CD14-positive monocyte (primary cell): Measurements from ENCODE around the gene SUCNR1. TPM values are rescaled to one million over a fixed set of nuclear protein-coding genes. Genes with fewer than 3 reads are reported as not detected.

Source experiments
- DNase-seq, 3 donors: peaks; one replicate each; pipeline ENCODE4 v3.0.0-alpha.2; 2011 to 2022
- H2AFZ ChIP-seq: 2 replicates; pipeline ENCODE4 v1.6.0; 2012; ENCODE audit warnings: mild to moderate bottlenecking, low read depth, low read length, inconsistent platforms; ENCODE audit not compliant: insufficient read depth, poor library complexity, severe bottlenecking
- H3K27ac ChIP-seq, 2 donors: 1 replicate in 1 of 2; 2 replicates in 1 of 2; pipeline ENCODE4 v1.5.1; 2012 to 2013; ENCODE audit warnings: low read length in 2 of 2, control low read depth in 1 of 2, inconsistent platforms in 1 of 2, low read depth in 1 of 2, mild to moderate bottlenecking in 1 of 2
- H3K27me3 ChIP-seq, 2 donors: one replicate each; pipeline versions ENCODE4 v1.6.0 to v1.6.1; 2011 to 2013; ENCODE audit warnings: low read length in 2 of 2; ENCODE audit not compliant: control insufficient read depth in 2 of 2, insufficient read depth in 2 of 2
- H3K36me3 ChIP-seq, 2 donors: replicated peaks in 1 of 2; 1 replicate in 1 of 2; 2 replicates in 1 of 2; pipeline versions ENCODE4 v1.5.1 to v1.6.1; 2012 to 2013; ENCODE audit warnings: low read length in 2 of 2, control low read depth in 1 of 2, inconsistent platforms in 1 of 2, mild to moderate bottlenecking in 1 of 2; ENCODE audit not compliant: insufficient read depth in 2 of 2, control insufficient read depth in 1 of 2
- H3K4me1 ChIP-seq, 2 donors: 1 replicate in 1 of 2; 2 replicates in 1 of 2; pipeline versions ENCODE4 v1.5.1 to v1.6.1; 2012 to 2013; ENCODE audit warnings: low read length in 2 of 2, control low read depth in 1 of 2, inconsistent platforms in 1 of 2, mild to moderate bottlenecking in 1 of 2, moderate library complexity in 1 of 2; ENCODE audit not compliant: insufficient read depth in 2 of 2, control insufficient read depth in 1 of 2
- H3K4me2 ChIP-seq: replicated peaks from 2 replicates; pipeline ENCODE3; 2012; ENCODE audit warnings: low read length, moderate library complexity, mild to moderate bottlenecking; ENCODE audit not compliant: poor library complexity, severe bottlenecking; ENCODE audit errors: extremely low read depth
- H3K4me3 ChIP-seq, 3 experiments: fragments of 200-600 bp in 1 of 3; sonication (generic) in 1 of 3; replicated peaks in 1 of 3; 1 replicate in 2 of 3; 2 replicates in 1 of 3; pipeline ENCODE4 v1.5.1; 2011 to 2013; ENCODE audit warnings: low read length in 3 of 3, mild to moderate bottlenecking in 3 of 3, control low read depth in 2 of 3, low read depth in 2 of 3, inconsistent platforms in 1 of 3, moderate library complexity in 1 of 3
- H3K79me2 ChIP-seq: 2 replicates; pipeline ENCODE4 v1.6.0; 2012; ENCODE audit warnings: mild to moderate bottlenecking, control low read depth, inconsistent platforms, low read length, moderate library complexity; ENCODE audit not compliant: insufficient read depth
- H3K9ac ChIP-seq: 2 replicates; pipeline ENCODE4 v1.6.0; 2017; ENCODE audit warnings: low read length, mild to moderate bottlenecking; ENCODE audit not compliant: insufficient read depth, poor library complexity, severe bottlenecking
- H3K9me3 ChIP-seq, 2 donors: replicated peaks in 1 of 2; 1 replicate in 1 of 2; 2 replicates in 1 of 2; pipeline versions ENCODE4 v1.5.1 to v1.6.1; 2012 to 2013; ENCODE audit warnings: low read length in 2 of 2, control low read depth in 1 of 2; ENCODE audit not compliant: control insufficient read depth in 1 of 2, insufficient read depth in 1 of 2
- H4K20me1 ChIP-seq: 2 replicates; pipeline ENCODE4 v1.6.0; 2012; ENCODE audit warnings: mild to moderate bottlenecking, low read length, control low read depth, moderate library complexity; ENCODE audit not compliant: insufficient read depth
- H3K27ac Mint-ChIP-seq, 7 donors: one replicate each; pipeline ENCODE4 v1.8.0; 2020; ENCODE audit warnings: mild to moderate bottlenecking in 7 of 7, mixed read lengths in 7 of 7, moderate library complexity in 6 of 7, inconsistent platforms in 2 of 7
- H3K27me3 Mint-ChIP-seq, 3 donors: one replicate each; pipeline ENCODE4 v1.8.0; 2021 to 2022; ENCODE audit warnings: low read depth in 3 of 3, mild to moderate bottlenecking in 3 of 3, mixed read lengths in 3 of 3, moderate library complexity in 3 of 3, inconsistent platforms in 1 of 3
- H3K36me3 Mint-ChIP-seq, 2 donors: one replicate each; pipeline ENCODE4 v1.8.0; 2020; ENCODE audit warnings: mixed read lengths in 2 of 2, inconsistent platforms in 1 of 2, mild to moderate bottlenecking in 1 of 2
- H3K4me1 Mint-ChIP-seq: one replicate; pipeline ENCODE4 v1.8.0; 2020; ENCODE audit warnings: mild to moderate bottlenecking, mixed read lengths
- H3K4me3 Mint-ChIP-seq, 2 donors: one replicate each; pipeline ENCODE4 v1.8.0; 2020; ENCODE audit warnings: mild to moderate bottlenecking in 2 of 2, mixed read lengths in 2 of 2, moderate library complexity in 1 of 2
- H3K9me3 Mint-ChIP-seq, 7 donors: one replicate each; pipeline ENCODE4 v1.8.0; 2020 to 2022; ENCODE audit warnings: mixed read lengths in 7 of 7, mild to moderate bottlenecking in 6 of 7, moderate library complexity in 6 of 7, inconsistent platforms in 2 of 7
- WGBS: methylation state at CpG from one replicate; pipeline ENCODE4 v1.1.5; 2013; ENCODE audit warnings: missing lambda C conversion rate; ENCODE audit not compliant: insufficient coverage; 5-methylcytosine and 5-hydroxymethylcytosine counted together
- intact Hi-C, 2 donors: fragments of 100-400 bp; cut with micrococcal nuclease; formaldehyde crosslinking; loops; one replicate each; pipeline versions ENCODE4 v1.15.0 to v1.15.1; 2023
- polyA plus RNA-seq, 3 donors: library from polyadenylated mRNA; depleted of rRNA in 1 of 3; unstranded in 2 of 3; stranded (reverse) in 1 of 3; fragments of 300-500 nt in 2 of 3; fragments of >200 nt in 1 of 3; fragmentation: Illumina TruSeq in 2 of 3; gene quantifications; 1 replicate in 2 of 3; 2 replicates in 1 of 3; pipeline ENCODE4 v1.2.3, GENCODE V29; 2012 to 2021
- TF ChIP-seq, protein P1 (sequence below): fragments of 200-600 bp; IDR thresholded peaks from one replicate; pipeline ENCODE4 v1.8.0; 2022; ENCODE audit warnings: antibody characterized with exemption, mild to moderate bottlenecking

The SUCNR1 gene
- polyA plus RNA-seq, 3 donors: 0.09 to 0.28 (median 0.20) TPM

DNA sequence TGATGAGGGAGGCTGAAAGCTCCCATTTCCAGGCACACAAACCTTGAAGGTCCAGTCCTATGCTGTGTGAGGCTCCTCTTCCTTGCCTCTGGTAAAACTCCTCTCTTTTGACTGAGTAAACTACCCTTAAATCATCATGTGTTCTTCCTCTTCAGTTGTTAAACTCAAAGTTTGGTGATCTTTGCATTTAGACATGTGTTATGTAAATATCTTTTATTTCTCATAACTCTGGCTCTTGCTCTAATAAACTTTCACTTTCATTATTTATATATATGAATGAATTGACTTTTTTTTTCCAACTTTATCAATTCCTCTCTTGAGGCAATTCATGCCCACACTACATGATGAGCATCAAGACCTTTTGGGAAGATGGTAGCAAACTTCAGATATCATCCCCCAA, 26.6 kb downstream of the SUCNR1 start:
- Mint-ChIP-seq H3K9me3 (peaks cover 0 to 2% (median 0%) of the 10 kb centered on the region in 7 donors), H3K27ac (peak overlapping the region in 1 of 7 donors; percentile 71), H3K27me3 (no peaks in the 10 kb centered on the region), H3K36me3 (no peaks in the 10 kb centered on the region), H3K4me3 (no peak overlapping the region), H3K4me1 (peaks cover 49% of the 10 kb centered on the region)
- no peak overlapping the region for H3K4me2 ChIP-seq
- no peak overlapping the region for H3K27ac ChIP-seq
- H3K9me3 ChIP-seq: no peaks in the 10 kb centered on the region
- H2AFZ ChIP-seq: no peak overlapping the region
- H3K27me3 ChIP-seq: no peaks in the 10 kb centered on the region
- intact Hi-C loops: no loop called here
- H3K4me3 ChIP-seq: no peak overlapping the region
- TF ChIP-seq, protein P1, sequence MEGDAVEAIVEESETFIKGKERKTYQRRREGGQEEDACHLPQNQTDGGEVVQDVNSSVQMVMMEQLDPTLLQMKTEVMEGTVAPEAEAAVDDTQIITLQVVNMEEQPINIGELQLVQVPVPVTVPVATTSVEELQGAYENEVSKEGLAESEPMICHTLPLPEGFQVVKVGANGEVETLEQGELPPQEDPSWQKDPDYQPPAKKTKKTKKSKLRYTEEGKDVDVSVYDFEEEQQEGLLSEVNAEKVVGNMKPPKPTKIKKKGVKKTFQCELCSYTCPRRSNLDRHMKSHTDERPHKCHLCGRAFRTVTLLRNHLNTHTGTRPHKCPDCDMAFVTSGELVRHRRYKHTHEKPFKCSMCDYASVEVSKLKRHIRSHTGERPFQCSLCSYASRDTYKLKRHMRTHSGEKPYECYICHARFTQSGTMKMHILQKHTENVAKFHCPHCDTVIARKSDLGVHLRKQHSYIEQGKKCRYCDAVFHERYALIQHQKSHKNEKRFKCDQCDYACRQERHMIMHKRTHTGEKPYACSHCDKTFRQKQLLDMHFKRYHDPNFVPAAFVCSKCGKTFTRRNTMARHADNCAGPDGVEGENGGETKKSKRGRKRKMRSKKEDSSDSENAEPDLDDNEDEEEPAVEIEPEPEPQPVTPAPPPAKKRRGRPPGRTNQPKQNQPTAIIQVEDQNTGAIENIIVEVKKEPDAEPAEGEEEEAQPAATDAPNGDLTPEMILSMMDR: no peak
- no peaks in the 10 kb centered on the region for H3K79me2 ChIP-seq
- H3K4me1 ChIP-seq: peaks cover 7 to 22% of the 10 kb centered on the region in 2 donors
- no peak overlapping the region for H3K9ac ChIP-seq
- no peaks in the 10 kb centered on the region for H4K20me1 ChIP-seq
- no peaks in the 10 kb centered on the region for H3K36me3 ChIP-seq
- no peak for DNase-seq

DNA sequence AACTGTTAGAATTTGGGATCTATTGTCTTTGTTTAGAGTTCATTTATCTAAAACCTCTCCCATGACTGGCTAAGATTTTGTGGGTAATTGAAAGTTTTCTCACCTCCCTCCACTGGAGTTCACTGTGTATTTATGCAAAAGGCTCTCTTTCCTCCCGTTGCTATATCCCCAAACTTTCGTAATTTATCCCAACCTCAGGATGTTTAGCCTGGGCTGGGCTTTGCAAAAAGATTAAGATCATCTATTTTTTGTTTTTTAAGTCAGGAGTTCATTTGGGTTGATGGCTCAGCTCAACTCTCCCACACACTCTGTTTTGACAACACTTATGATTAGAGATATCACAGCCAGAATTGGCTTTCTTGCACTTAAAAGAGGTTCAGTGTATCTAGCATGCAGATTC, 27.0 kb downstream of the SUCNR1 start:
- H3K36me3 ChIP-seq: no peaks in the 10 kb centered on the region
- intact Hi-C loops: no loop called here
- H2AFZ ChIP-seq: no peak overlapping the region
- H3K27ac ChIP-seq: no peak overlapping the region
- peaks cover 47% of the 10 kb centered on the region for H3K4me1 Mint-ChIP-seq
- H3K9me3 ChIP-seq: no peaks in the 10 kb centered on the region
- peaks cover 7 to 22% of the 10 kb centered on the region in 2 donors for H3K4me1 ChIP-seq
- no peak overlapping the region for H3K4me2 ChIP-seq
- H3K27me3 Mint-ChIP-seq: no peaks in the 10 kb centered on the region
- H3K9me3 Mint-ChIP-seq: peaks cover 0 to 2% (median 0%) of the 10 kb centered on the region in 7 donors
- no peaks in the 10 kb centered on the region for H3K79me2 ChIP-seq
- no CpG with 5 or more reads among the region's 2 CpGs for WGBS
- no peak overlapping the region for H3K9ac ChIP-seq
- H3K4me3 ChIP-seq: no peak overlapping the region
- H3K27ac Mint-ChIP-seq: no peak overlapping the region
- H3K27me3 ChIP-seq: no peaks in the 10 kb centered on the region
- TF ChIP-seq, protein P1: no peak
- no peak overlapping the region for H3K4me3 Mint-ChIP-seq
- H3K36me3 Mint-ChIP-seq: no peaks in the 10 kb centered on the region
- H4K20me1 ChIP-seq: no peaks in the 10 kb centered on the region
- no peak for DNase-seq
